ENCODE results near the gene GALNT2. TPM values are rescaled to one million over a fixed set of nuclear protein-coding genes. Genes with fewer than 3 reads are reported as not detected.

GALNT2 gene
- total and polyA plus RNA-seq, 9 of the 15 experiments (the other 6 are each of a cell fraction or from before 2014, with no cell fraction given), result 1.6 to 106 (median 51.9) TPM

- TF ChIP-seq ARID4B (CRISPR knock-in tag; IDR thresholded peaks at IDR 0.05) (no peak), ATF3 (IDR thresholded peaks at IDR 0.05) (no peak), ATF3 (CRISPR knock-in tag; conservative IDR thresholded peaks at IDR 0.05) (no peak), MAFK (IDR thresholded peaks at IDR 0.05; ENCODE audit: low read length) (no peak), ZNF3 (CRISPR knock-in tag; IDR thresholded peaks at IDR 0.05) (no peak), EP400 (IDR thresholded peaks at IDR 0.05) (no peak), CEBPZ (IDR thresholded peaks at IDR 0.05; ENCODE audit: borderline replicate concordance, low read depth, low read length) (no peak), TRIM24 (IDR thresholded peaks at IDR 0.05) (peak; percentile 30 to 55; a peak in 2 of 4 replicates), E2F6 (IDR thresholded peaks at IDR 0.05; ENCODE audit: borderline replicate concordance in 1 of 2, extremely low read depth in 1 of 2, insufficient read depth in 1 of 2, insufficient read length in 1 of 2, low read depth in 1 of 2, low read length in 1 of 2, poor library complexity in 1 of 2, severe bottlenecking in 1 of 2) (peak in 1 of 2 experiments; percentile 11), ERF (CRISPR knock-in tag; IDR thresholded peaks at IDR 0.05) (no peak), FOXK2 (conservative IDR thresholded peaks at IDR 0.05 in 1 of 2, IDR thresholded peaks at IDR 0.05 in 1 of 2; ENCODE audit: low read depth in 2 of 2) (peak; percentile 37 to 38; a peak in 1 of 4 replicates), BHLHE40 (IDR thresholded peaks at IDR 0.05; ENCODE audit: low read length) (peak; percentile 68), RCOR1 (IDR thresholded peaks at IDR 0.05; ENCODE audit: borderline replicate concordance in 1 of 2, low read depth in 2 of 2, low read length in 2 of 2) (peak in 1 of 2 experiments; percentile 24; a peak in 2 of 4 replicates)
Measured at GRCh38 chr1:230143534-230143933, 76.5 kb downstream of the GALNT2 start (continued).

Measured in K562 (cell line).